Neural progenitor cell (in vitro differentiated cells): Measurements from ENCODE around the gene SMYD2. TPM values are rescaled to one million over a fixed set of nuclear protein-coding genes. Genes with fewer than 3 reads are reported as not detected.

ENCODE experiments used
- DNase-seq: peaks from one replicate; pipeline ENCODE4 v3.0.0-alpha.2; 2016; ENCODE audit warnings: low spot score
- H2AFZ ChIP-seq: fragments of 200-600 bp; sonication (generic); replicated peaks from 2 replicates; pipeline ENCODE4 v1.6.1; 2016; ENCODE audit warnings: antibody characterized with exemption
- H3F3A ChIP-seq: fragments of 200-600 bp; sonication (generic); 2 replicates; pipeline ENCODE4 v1.6.1; 2016; ENCODE audit warnings: antibody characterized with exemption, low read depth
- H3K27ac ChIP-seq: fragments of 200-600 bp; sonication (generic); 2 replicates; pipeline ENCODE4 v1.5.1; 2016; ENCODE audit warnings: mild to moderate bottlenecking
- H3K27me3 ChIP-seq: fragments of 200-600 bp; sonication (generic); 2 replicates; pipeline ENCODE4 v1.6.1; 2016; ENCODE audit warnings: mild to moderate bottlenecking, moderate library complexity
- H3K36me3 ChIP-seq: fragments of 200-600 bp; sonication (generic); 2 replicates; pipeline ENCODE4 v1.5.1; 2016
- H3K4me1 ChIP-seq: fragments of 200-600 bp; sonication (generic); 2 replicates; pipeline ENCODE4 v1.6.1; 2016; ENCODE audit warnings: mixed run types
- H3K4me2 ChIP-seq: fragments of 200-600 bp; sonication (generic); 2 replicates; pipeline ENCODE4 v1.6.1; 2016
- H3K4me3 ChIP-seq: fragments of 200-600 bp; sonication (generic); 2 replicates; pipeline ENCODE4 v1.5.1; 2016
- H3K79me2 ChIP-seq: fragments of 200-600 bp; sonication (generic); 2 replicates; pipeline ENCODE4 v1.6.1; 2016; ENCODE audit warnings: low read depth
- H3K9ac ChIP-seq: fragments of 200-600 bp; sonication (generic); 2 replicates; pipeline ENCODE4 v1.6.1; 2016
- H3K9me3 ChIP-seq: fragments of 200-600 bp; sonication (generic); 2 replicates; pipeline ENCODE4 v1.5.1; 2016; ENCODE audit warnings: low read depth
- H4K20me1 ChIP-seq: fragments of 200-600 bp; sonication (generic); 2 replicates; pipeline ENCODE4 v1.6.1; 2016; ENCODE audit warnings: low read depth
- H3K27ac Mint-ChIP-seq: 3 replicates; pipeline ENCODE4 v1.8.0; 2021; ENCODE audit warnings: mixed read lengths
- H3K27me3 Mint-ChIP-seq: 2 replicates; pipeline ENCODE4 v1.8.0; 2022; ENCODE audit warnings: low read depth, mild to moderate bottlenecking, inconsistent platforms, moderate library complexity, mixed read lengths; ENCODE audit not compliant: insufficient read depth
- H3K36me3 Mint-ChIP-seq: 3 replicates; pipeline ENCODE4 v1.8.0; 2021; ENCODE audit warnings: mixed read lengths
- H3K4me1 Mint-ChIP-seq: 3 replicates; pipeline ENCODE4 v1.8.0; 2021; ENCODE audit warnings: mixed read lengths
- H3K4me3 Mint-ChIP-seq: 3 replicates; pipeline ENCODE4 v1.8.0; 2021; ENCODE audit warnings: mild to moderate bottlenecking, moderate library complexity, mixed read lengths
- H3K9me3 Mint-ChIP-seq: 3 replicates; pipeline ENCODE4 v1.8.0; 2020; ENCODE audit warnings: mixed read lengths
- CTCF ChIP-seq: fragments of 200-600 bp; sonication (generic); IDR thresholded peaks from 2 replicates; pipeline ENCODE4 v1.5.1; 2017; ENCODE audit warnings: antibody characterized with exemption, mild to moderate bottlenecking
- EZH2 ChIP-seq: fragments of 200-600 bp; sonication (generic); IDR thresholded peaks from 2 replicates; pipeline ENCODE4 v1.6.1; 2017; ENCODE audit warnings: antibody characterized with exemption, mild to moderate bottlenecking, moderate library complexity
- EZH2phosphoT487 ChIP-seq: fragments of 200-600 bp; sonication (generic); IDR thresholded peaks from 2 replicates; pipeline ENCODE4 v1.6.1; 2017; ENCODE audit warnings: antibody characterized with exemption
- total RNA-seq: library from RNA; depleted of rRNA; stranded (reverse); fragments of >200 nt; gene quantifications from 2 replicates; pipeline ENCODE4 v1.2.3, GENCODE V29; 2015; ENCODE audit warnings: low replicate concordance

SMYD2 gene
- total RNA-seq, 1 donor from 2014 or later = 20.5 TPM

- no peaks in the 10 kb centered on the region for H3K27me3 ChIP-seq
- Mint-ChIP-seq H3K27me3 (peaks cover 7% of the 10 kb centered on the region), H3K4me3 (no peak overlapping the region), H3K4me1 (peaks cover 7% of the 10 kb centered on the region), H3K27ac (no peak overlapping the region), H3K36me3 (peaks cover 44% of the 10 kb centered on the region), H3K9me3 (no peaks in the 10 kb centered on the region)
- no peak overlapping the region for H3K4me3 ChIP-seq
- no peaks in the 10 kb centered on the region for H3K36me3 ChIP-seq
- no peaks in the 10 kb centered on the region for H3F3A ChIP-seq
- no peak for TF ChIP-seq CTCF
- no peak for TF ChIP-seq EZH2phosphoT487
- no peak for TF ChIP-seq EZH2
- no peaks in the 10 kb centered on the region for H3K79me2 ChIP-seq
- no peaks in the 10 kb centered on the region for H3K4me1 ChIP-seq
- no peaks in the 10 kb centered on the region for H4K20me1 ChIP-seq
- no peak overlapping the region for H3K4me2 ChIP-seq
- no peak for DNase-seq
- H3K27ac ChIP-seq = no peak overlapping the region
- H2AFZ ChIP-seq = no peak overlapping the region
- H3K9me3 ChIP-seq = no peaks in the 10 kb centered on the region
- no peak overlapping the region for H3K9ac ChIP-seq
Observed at GRCh38 chr1:214362188-214362882, 81.4 kb downstream of the SMYD2 start.

- H3K4me3 ChIP-seq = no peak overlapping the region
- no peaks in the 10 kb centered on the region for H3K4me1 ChIP-seq
- TF ChIP-seq EZH2 (no peak), CTCF (no peak), EZH2phosphoT487 (no peak)
- H3K79me2 ChIP-seq = no peaks in the 10 kb centered on the region
- H3K36me3 Mint-ChIP-seq = peaks cover 43% of the 10 kb centered on the region
- no peak for DNase-seq
- no peaks in the 10 kb centered on the region for H3K9me3 ChIP-seq
- peaks cover 3% of the 10 kb centered on the region for H3K27me3 Mint-ChIP-seq
- H3K4me3 Mint-ChIP-seq = no peak overlapping the region
- H3K4me2 ChIP-seq = no peak overlapping the region
- no peak overlapping the region for H3K9ac ChIP-seq
- no peak overlapping the region for H3K27ac ChIP-seq
- H3K9me3 Mint-ChIP-seq = no peaks in the 10 kb centered on the region
- H3K36me3 ChIP-seq = no peaks in the 10 kb centered on the region
- no peak overlapping the region for H3K27ac Mint-ChIP-seq
- H2AFZ ChIP-seq = no peak overlapping the region
- peaks cover 7% of the 10 kb centered on the region for H3K4me1 Mint-ChIP-seq
- no peaks in the 10 kb centered on the region for H3K27me3 ChIP-seq
- no peaks in the 10 kb centered on the region for H3F3A ChIP-seq
- no peaks in the 10 kb centered on the region for H4K20me1 ChIP-seq
Observed at GRCh38 chr1:214363386-214363785, 82.4 kb downstream of the SMYD2 start.

GRCh38 chr1:214364386-214364785, 83.4 kb downstream of the SMYD2 start:
- Histone ChIP-seq H3K9me3 (no peaks in the 10 kb centered on the region), H3K4me3 (no peak overlapping the region), H4K20me1 (no peaks in the 10 kb centered on the region), H3K27me3 (no peaks in the 10 kb centered on the region), H3K27ac (no peak overlapping the region), H3K4me2 (no peak overlapping the region), H3K9ac (no peak overlapping the region), H2AFZ (no peak overlapping the region), H3K79me2 (no peaks in the 10 kb centered on the region), H3F3A (no peaks in the 10 kb centered on the region), H3K36me3 (no peaks in the 10 kb centered on the region), H3K4me1 (no peaks in the 10 kb centered on the region)
- Mint-ChIP-seq H3K4me3 (no peak overlapping the region), H3K27ac (no peak overlapping the region), H3K36me3 (peaks cover 44% of the 10 kb centered on the region), H3K4me1 (peaks cover 7% of the 10 kb centered on the region), H3K27me3 (peaks cover 3% of the 10 kb centered on the region), H3K9me3 (no peaks in the 10 kb centered on the region)
- no peak for TF ChIP-seq EZH2
- no peak for TF ChIP-seq EZH2phosphoT487
- no peak for TF ChIP-seq CTCF
- DNase-seq = no peak
